ENCODE results near the gene CACNA2D1.

CACNA2D1 gene

GRCh38 chr7:82056282-82056681 lies 387.3 kb downstream of the CACNA2D1 start:
- in situ Hi-C loops (cut with HindIII; ENCODE audit: low sequenced_read_pairs): no loop called here

- in situ Hi-C loops (cut with HindIII; ENCODE audit: low sequenced_read_pairs): no loop called here
Measured at GRCh38 chr7:82054544-82054943, 389.0 kb downstream of the CACNA2D1 start.

- in situ Hi-C loops (cut with HindIII; ENCODE audit: low sequenced_read_pairs): no loop called here
Measured at GRCh38 chr7:82053453-82054032, 390.0 kb downstream of the CACNA2D1 start.

GRCh38 chr7:82051601-82052000 lies 392.0 kb downstream of the CACNA2D1 start:
- in situ Hi-C loops (cut with HindIII; ENCODE audit: low sequenced_read_pairs): no loop called here

- in situ Hi-C loops (cut with HindIII; ENCODE audit: low sequenced_read_pairs): no loop called here
Measured at GRCh38 chr7:82050792-82051191, 392.8 kb downstream of the CACNA2D1 start.

GRCh38 chr7:82049891-82050533 lies 393.6 kb downstream of the CACNA2D1 start:
- in situ Hi-C loops (cut with HindIII; ENCODE audit: low sequenced_read_pairs): no loop called here

- in situ Hi-C loops (cut with HindIII; ENCODE audit: low sequenced_read_pairs): no loop called here
Measured at GRCh38 chr7:82049442-82049841, 394.1 kb downstream of the CACNA2D1 start.

- in situ Hi-C loops (cut with HindIII; ENCODE audit: low sequenced_read_pairs): no loop called here
Measured at GRCh38 chr7:82044497-82045080, 399.0 kb downstream of the CACNA2D1 start.

GRCh38 chr7:82039621-82040020 lies 404.0 kb downstream of the CACNA2D1 start:
- in situ Hi-C loops (cut with HindIII; ENCODE audit: low sequenced_read_pairs): no loop called here

- in situ Hi-C loops (cut with HindIII; ENCODE audit: low sequenced_read_pairs): no loop called here
Measured at GRCh38 chr7:82036146-82036886, 407.3 kb downstream of the CACNA2D1 start.

- in situ Hi-C loops (cut with HindIII; ENCODE audit: low sequenced_read_pairs): no loop called here
Measured at GRCh38 chr7:82035456-82035855, 408.1 kb downstream of the CACNA2D1 start.

GRCh38 chr7:82032901-82033300 lies 410.7 kb downstream of the CACNA2D1 start:
- in situ Hi-C loops (cut with HindIII; ENCODE audit: low sequenced_read_pairs): no loop called here

GRCh38 chr7:82029236-82029913 lies 414.2 kb downstream of the CACNA2D1 start:
- in situ Hi-C loops (cut with HindIII; ENCODE audit: low sequenced_read_pairs): no loop called here

GRCh38 chr7:82028097-82028496 lies 415.5 kb downstream of the CACNA2D1 start:
- in situ Hi-C loops (cut with HindIII; ENCODE audit: low sequenced_read_pairs): no loop called here

GRCh38 chr7:82021713-82022112 lies 421.9 kb downstream of the CACNA2D1 start:
- in situ Hi-C loops (cut with HindIII; ENCODE audit: low sequenced_read_pairs): no loop called here

- in situ Hi-C loops (cut with HindIII; ENCODE audit: low sequenced_read_pairs): no loop called here
Measured at GRCh38 chr7:82021036-82021435, 422.5 kb downstream of the CACNA2D1 start.

- in situ Hi-C loops (cut with HindIII; ENCODE audit: low sequenced_read_pairs): no loop called here
Measured at GRCh38 chr7:82019551-82020475, 423.8 kb downstream of the CACNA2D1 start.

- in situ Hi-C loops (cut with HindIII; ENCODE audit: low sequenced_read_pairs): no loop called here
Measured at GRCh38 chr7:82018226-82018625, 425.4 kb downstream of the CACNA2D1 start.

- in situ Hi-C loops (cut with HindIII; ENCODE audit: low sequenced_read_pairs): no loop called here
Measured at GRCh38 chr7:82017334-82017943, 426.1 kb downstream of the CACNA2D1 start.

GRCh38 chr7:82015751-82016150 lies 427.8 kb downstream of the CACNA2D1 start:
- in situ Hi-C loops (cut with HindIII; ENCODE audit: low sequenced_read_pairs): no loop called here

All from DLD1 (cell line).